GM19043 (cell line): Measurements from ENCODE around the gene RAB17.
"Not testable (repeated sequence)": the region's sequence is repeated elsewhere in the genome, so short reads cannot be mapped to it uniquely, and the experiment has no call there.

ENCODE experiments used
- ATAC-seq: cut with Tn5 transposase; IDR thresholded peaks from one replicate; pipeline ENCODE4 v1.9.1; 2021; ENCODE audit warnings: low read depth; ENCODE audit not compliant: unreplicated experiment

RAB17 gene

DNA sequence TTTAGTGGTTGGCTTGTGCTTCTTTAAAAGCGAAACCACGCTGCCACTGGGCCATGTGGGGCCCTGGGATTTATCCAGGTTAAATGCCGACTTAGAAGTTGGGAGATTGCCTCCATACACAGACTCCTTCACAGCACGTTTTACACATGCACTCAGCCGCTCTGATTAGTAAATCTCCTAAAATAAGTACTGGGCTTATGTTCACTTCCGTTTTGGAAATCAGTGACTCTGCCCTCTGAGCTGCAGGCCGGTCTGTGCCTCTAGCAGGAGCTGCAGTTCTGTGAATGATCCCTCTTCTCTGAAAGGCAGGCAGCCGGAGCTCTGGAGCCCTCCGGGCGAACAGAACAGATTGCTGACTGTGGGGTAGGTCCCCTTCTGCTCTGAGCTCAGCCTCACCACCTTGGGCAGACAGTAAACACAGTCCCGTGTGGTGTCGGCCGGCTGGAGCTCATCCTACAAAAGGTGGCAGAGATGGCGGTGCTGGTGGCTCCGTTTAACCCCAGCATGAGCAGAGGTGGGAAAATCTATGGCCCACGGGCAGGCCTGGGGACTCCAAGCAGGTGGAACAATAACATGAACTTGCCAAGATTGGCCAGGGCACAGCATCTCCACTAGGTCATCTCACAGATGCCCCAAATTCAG lies 9.8 kb upstream of the RAB17 start:
- ATAC-seq = no peak

DNA sequence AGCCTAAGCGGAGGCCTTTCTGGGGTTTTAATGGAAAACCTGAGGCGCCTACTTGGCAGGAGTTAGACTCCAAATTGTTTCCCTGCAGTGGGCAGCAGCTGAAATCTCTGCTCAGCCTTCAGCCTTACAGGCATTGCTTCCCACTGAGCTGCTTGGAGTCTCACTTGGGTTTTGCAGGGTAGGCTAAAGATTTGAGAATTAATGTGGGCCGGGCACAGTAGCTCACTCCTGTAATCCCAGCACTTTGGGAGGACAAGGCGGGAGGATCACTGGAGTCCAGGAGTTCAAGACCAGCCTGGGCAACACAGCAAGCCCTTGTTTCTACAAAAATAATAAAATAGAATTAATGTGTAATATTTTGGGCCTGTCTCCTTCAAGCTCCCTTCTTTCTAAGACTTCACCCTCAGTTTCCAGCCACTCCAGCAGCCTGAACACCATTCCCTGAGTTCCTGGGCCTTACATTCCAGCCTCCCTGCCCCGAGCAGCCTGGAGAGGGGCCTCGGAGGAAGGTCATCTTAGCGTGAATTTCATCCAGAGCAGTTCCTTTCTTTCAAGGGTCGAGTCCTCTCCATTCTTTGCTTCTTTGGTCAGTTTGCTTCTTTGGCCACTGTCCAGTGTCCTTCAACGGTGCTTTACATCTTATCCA lies 9.1 kb upstream of the RAB17 start:
- no peak for ATAC-seq

DNA sequence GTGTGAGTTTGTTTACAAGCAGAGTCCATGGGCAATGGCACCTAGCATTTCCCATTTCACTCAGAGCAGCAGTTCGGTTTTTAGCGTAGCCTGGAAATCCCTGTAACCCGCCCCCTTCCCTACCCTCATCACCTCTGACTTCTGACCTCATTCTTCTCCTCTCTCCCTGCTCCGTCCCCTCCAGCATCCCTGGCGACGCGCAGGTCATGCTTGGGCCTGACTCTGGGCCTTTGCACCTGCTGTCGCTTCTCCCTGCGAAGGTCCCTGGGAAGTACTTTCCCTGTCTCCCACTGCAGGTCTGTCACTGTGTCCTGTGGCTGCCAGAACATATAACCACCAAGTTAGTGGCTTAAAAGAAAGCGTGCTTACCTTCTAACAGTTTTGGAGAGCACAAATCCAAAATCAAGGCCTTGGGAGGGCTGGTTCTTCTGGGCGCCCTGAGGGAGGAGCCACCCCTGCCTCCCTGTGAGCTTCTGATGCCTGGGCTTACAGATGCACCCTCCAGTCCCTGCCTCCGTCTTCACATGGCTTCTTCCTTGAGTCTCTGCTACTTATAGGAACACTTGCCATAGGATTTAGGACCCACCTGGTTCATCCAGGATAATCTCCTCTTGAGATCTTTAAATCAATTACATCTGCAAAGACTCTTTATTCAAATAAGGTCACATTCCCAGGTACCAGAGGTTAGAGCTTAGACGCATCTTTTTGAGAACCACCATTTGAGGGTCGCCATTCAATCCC lies 8.1 kb upstream of the RAB17 start:
- no peak for ATAC-seq

DNA sequence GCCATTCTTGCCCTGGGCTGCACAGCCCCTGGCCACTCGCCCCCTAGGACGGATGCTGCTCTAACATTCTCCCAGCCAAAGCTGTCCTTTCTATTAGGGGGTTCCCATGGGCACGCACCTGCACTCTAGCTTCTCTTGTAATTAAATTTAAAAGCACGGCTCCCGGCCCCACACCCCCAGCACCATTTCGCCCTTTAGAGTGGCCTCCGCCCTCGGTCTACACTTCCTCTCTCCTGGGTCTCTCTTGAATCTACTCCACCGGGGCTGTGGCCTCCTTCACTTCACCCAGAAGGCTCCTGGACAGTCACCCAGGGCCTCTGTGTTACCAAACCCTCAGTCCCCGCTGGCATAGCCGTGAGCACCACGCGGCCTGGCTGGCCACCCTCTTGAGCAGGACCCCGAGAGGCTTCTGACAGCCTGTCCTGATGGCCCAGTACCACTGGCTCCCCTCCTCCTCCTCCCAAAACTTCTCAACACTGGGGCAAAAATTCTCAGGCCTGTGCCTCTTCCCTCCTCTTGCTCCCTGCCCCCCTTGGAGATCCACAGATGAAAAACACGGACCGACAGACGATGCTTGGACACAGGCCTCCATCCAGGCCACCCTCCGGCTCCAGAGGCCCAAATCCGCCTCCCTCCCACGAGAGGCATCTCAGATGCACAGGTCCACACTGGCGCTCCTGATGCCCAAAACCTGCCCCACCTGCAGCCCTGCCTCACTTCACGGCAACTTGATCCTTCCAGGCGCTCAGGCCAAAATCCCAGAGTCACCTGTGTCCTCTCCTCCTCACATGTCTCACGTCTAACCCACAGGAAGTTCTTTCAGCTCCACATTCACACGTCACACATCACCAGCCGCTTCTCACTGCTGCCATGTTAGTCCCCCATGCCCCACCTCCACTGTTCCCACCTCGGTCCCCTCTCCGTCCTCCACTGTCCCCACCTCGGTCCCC lies 6.9 kb upstream of the RAB17 start:
- no peak for ATAC-seq

DNA sequence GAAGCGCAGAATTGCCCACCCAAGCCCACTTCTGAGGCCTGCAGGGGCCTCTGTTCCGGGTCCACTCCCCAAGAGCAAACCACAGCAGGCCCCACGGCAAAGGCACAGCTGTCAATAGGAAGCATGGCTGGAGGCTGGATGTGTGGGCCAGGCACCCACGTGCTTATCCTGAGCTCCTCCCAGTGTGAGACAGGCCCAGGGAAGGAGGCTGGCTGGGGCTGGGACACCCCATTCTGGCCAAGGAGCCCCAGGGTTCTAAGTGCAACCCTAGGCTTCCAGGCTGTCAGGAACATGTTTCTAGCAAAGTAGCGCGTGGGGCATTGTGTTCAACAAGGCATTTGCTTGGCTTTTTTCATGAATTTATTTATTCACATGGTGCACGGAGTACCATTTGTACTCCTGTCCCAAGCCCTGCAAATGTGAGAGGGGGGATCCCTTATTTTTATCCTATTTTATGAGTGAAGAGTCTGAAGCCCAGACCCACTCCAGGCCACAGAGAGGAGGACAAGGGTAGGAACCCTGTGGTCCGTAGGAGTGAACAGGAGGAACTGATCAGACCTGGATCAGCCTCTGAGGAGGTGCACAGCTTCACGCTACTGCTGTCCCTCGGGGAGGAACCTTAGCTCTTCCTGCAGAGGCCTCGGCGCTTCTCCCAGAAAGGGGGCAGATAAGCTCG lies 6.1 kb upstream of the RAB17 start:
- no peak for ATAC-seq

DNA sequence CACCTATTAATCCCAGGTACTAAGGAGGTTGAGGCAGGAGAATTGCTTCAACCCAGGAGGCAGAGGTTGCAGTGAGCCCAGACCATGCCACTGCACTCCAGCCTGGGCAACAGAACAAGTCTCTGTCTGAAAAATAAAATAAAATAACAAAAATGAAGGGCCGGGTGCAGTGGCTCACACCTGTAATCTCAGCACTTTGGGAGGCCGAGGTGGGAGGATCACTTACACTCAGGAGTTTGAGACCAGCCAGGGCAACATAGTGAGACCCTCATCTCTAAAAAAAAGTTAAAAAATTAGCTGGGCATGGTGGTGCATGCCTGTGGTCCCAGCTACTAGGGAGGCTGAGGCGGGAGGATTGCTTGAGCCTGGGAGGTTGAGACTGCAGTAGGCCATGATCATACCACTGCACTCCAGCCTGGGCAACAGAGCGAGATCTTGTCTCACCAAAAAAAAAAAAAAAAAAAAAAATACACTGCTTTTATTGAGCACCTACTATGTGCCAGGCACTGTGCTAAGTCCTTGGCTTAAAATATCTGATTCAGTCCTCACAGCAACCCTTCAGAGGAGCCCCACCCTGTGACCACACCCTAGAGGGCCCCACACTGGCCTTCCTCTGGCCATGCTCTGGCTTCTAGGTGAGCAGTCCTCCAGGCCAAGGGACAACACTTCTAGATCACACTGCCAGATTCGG lies 5.4 kb upstream of the RAB17 start:
- ATAC-seq = not testable (repeated sequence)

DNA sequence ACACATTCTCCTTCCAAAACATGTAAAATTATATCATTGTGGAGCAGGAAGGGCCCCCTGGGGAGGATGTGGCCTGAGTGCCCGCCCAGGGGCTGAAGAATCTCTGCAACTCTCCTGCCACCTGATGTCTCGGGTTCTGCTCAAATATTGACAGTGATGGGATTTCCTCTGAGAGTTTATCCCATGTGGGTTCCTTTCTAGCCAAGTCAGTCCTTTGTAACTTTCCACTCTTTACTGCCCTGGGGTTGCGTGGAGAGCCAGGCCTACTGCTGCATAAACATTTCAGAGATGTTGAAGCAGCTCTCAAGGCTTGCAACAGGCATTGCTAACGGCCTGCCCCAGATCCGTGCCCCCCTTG lies 4.0 kb upstream of the RAB17 start:
- ATAC-seq = no peak

DNA sequence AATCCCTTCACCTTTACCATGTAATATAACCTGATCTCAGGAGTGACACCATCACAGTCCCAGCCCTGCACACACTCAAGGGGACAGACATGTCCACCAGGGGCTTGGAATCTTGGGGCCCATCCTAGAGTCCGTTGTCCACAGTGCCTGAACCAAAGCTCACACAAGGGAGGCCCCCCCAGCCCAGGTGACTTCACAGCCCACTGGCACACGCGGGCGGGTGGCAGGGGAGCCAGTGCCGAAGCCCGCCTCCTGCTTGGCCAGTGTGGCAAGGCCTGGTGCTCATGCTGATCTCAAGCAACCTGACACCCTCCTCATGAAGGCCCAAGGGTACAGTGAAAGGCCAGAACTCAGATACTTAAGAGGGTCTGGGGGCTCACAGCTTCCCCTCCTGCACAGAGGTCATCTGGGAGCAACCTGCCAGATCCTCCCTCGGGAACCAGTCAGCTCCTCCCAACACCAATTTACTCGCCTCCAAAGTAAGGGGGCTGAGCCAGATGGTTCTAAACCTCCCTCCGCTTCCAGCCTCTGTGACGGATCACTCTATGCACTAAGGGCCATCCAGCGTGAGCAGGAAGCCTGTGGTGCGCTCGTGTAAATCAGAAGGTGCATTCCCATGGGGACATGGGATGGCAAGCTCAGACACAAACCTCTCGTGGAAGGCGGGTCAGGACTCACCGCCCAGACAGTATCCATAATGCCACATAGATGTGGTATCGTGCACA lies 3.2 kb upstream of the RAB17 start:
- no peak for ATAC-seq

DNA sequence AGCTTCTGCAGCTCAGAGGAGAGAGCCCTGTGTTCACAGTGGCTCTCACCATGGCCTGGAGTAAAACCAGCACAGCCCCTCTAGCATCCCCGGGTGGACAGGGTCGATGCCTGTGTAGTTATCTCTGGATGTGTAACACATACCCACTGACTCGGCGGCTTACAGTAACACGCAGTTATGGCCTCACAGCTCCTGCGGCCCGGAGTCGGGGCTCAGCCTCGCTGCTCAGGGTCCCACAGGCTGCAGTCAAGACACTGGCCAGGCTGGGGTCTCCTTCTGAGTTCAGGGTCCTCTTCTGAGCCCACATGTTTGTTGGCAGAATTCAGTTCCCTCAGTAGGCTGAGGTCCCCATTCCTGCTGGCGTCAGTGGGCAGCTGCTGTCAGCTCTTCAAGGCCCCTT lies 2.5 kb upstream of the RAB17 start:
- no peak for ATAC-seq

DNA sequence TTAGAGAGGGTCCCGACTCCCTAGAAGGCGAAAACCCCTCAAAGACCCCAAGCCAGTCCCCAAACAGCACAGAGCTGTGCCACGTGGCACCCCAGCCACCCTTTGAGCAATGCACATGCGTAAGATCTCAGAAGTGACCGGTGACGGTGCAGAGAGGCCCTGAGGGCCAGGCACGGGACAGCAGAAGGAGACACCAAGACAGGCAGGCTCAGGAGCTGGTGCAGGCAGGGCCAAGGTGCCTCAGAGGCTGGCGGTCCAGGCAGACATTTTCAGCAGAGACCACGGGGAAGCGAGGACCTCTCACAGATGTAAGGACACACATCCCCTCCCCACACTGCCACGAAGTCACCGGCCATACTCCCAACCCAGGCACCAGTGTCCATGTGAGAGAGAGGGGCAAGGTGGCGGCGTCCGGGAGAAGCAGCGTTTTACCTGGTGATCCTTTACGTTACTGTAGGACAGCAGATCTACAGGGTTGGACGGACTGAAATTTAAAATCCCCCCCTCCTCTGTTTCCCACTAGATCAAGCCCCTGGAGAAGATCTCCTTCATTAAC lies 2.0 kb upstream of the RAB17 start:
- no peak for ATAC-seq

DNA sequence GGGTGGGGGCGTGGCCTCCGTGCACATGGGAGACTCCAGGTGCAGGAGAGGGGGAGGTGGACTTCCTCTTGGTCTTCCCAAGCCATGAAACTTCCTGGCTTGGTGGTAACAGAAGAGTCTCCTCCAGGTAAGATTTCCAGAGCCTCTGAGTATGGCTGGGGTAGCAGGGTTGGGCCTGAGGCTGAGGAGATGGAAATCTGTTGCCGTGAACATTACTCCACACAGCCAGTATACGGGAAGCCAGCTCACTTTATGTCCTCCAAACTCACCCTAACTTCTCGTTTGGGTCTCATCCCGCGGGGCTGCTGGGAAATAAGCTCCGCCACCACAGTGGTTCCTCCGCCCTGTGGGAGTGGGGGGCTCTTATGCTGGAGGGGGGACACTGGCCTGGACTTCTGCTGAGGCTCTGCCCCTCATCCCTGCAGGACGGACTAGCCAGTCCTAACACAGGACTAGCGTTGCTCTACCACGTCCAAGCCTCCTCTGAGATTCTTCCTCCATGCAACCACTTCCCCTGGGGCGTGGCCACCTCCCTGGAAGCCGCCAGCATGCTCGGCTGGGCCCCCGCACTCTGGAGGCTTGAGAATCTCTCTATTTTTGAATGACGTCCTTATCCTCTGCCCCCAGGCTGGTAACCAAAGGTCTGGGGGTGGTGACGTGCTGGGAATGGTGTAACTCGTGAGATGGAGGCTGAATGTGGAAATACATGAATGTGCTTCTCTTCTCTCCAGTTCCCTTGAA lies 777 bp upstream of the RAB17 start:
- ATAC-seq = no peak

DNA sequence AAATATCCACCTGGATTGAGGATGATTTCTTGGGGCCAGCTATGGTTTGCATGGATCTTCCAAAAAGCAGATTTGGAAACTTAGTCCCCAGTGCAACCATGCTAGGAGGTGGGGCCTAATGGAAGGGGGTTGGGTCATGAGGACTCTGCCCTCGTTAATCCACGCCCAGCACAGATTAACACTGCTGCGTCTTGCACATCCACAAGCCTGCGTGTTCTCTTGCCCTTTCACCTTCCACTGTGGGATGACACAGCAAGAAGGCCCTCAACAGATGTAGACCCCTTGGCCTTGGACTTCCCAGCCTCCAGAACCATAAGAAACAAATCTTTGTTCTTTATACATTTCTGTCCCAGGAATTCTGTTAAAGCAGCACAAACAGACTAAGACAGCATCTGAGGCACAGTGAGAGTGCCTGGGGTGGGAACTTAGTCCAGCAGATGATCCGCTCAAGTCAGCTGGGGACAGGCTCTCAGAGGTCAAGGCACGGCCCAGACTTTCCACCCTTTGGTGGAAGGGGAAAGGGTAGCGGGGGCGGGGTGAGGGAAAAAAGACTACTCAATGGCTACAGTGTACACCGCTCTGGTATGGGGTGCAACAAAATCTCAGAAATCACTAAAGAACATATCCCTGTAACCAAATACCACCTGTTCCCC lies 2.4 kb downstream of the RAB17 start:
- ATAC-seq = no peak

DNA sequence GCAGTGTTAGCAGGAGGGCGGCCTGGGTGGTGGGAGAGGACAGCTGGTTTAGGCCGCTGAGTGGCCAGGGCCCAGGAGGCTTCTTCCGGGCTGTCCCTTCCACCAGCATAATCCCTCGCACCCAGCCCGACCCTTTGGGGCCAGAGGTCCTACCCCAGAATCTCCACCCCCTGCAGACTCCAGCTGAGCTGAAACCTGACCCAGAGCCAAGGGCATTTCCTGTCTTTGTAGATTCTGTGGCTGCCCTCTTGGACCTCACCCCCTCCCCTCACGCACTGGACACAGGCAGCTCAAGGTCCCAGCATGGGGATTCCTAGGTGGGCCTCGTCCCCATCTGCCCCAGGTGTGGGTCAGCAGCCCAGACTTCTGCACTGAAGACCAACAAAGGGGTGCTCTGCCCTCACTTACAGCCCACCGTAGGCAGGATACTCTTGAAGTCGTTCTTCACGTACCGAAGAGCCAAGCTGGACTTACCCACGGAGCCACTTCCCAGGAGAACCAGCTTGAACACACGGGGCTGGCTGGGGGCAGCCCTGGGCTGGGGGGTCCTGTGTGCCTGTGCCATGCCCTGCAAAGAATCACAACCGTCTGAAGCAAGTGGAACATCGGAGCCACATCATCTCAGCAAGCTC lies 4.8 kb downstream of the RAB17 start:
- no peak for ATAC-seq

DNA sequence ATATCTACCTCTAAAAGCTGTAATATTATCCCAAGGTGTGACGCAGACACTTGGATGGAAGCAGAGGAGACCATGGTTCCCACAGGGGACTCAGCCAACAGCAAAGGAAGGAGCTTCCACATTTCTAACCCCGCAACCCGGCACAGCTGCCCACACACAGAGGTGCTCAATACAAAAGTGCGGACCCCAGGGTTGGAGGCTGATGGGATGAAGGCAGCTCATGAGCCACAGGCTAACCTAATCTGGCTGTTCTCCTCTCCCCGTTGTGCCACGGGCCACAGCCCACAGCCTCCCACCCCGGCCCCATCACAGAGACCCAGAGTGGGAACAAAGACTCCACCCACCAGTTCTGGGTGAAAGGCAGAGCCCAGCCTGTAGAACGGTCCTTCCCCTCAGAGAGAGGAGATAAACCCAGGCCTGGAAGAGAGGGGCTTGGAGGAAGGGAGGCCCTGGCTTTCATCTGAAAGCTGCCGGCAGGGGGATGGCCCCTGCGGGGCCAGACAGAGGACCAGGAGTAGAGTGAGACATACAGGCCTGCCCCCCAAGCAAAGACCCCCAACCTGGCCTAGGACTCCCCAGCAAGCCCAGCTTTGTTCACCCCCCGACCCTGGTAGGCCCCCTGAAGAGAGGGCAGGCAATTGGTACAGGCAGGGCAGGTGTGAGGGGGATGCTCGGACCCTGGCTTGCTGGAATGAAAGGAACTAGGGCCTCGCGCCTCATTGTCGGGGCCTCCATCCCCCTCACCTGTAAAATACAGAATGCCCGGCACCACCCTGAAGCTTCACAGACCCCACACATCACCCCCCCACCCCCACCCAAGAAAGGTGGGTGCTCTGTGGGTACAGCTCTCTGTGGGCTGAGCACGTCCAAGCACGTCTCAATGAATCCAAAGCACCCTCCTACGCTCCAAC lies 6.9 kb downstream of the RAB17 start:
- no peak for ATAC-seq

DNA sequence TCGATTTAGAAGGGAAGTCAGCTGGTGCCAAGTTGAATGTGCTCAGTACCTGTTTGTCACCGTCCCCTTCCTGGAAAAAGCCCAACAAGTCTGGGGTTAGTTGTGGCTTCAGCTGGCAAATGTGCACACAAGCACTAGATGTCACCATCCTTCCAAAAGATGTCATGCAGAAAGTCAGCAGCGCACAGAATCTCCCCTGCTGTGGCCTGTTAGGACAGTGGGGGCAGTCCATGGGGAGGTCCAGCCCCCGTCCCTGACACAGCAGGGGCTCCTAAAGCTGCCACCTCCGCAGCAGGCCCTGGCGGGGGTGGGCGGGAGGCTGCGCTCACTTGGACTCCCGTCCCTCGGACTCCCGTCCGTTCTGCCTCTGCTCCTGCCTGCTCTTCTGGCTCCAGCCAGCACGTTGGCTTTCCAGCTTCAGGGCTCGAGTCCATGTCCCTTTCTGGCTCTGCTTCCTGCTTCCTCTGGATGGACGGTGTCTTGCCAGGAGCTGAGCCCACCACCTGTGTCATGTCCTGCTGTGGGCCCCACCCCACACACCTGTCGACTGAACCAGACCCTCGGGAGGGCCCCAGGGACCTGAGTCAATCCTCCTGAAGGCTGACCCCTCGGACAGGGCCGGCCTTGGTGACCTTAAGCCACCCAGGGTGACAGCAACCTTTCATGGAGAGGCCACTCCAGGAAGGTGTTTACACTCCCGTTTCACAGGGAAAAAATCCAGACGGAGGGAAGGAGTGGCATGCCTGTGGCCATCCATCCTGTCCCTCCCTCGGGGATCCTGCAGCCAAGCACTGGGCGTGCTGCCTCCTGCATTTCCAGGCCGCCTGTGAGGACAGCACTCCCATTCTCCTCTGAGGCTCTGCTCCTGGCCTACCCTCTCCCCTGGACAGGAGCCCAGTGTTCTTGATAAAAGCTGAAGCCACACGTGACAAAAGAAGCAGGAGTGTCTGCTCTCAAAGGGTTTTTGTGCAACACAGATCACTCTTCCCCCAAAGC lies 8.5 kb downstream of the RAB17 start:
- no peak for ATAC-seq
